Upper lobe of left lung (tissue), 4 donors: ENCODE data around the gene ATG3.
"Not testable (repeated sequence)": the region's sequence is repeated elsewhere in the genome, so short reads cannot be mapped to it uniquely, and the experiment has no call there.

ENCODE experiments used
- POLR2A ChIP-seq, 4 donors: fragments of 450-650 bp; IDR thresholded peaks; one replicate each; pipeline ENCODE4 v1.5.1; 2016 to 2017; ENCODE audit warnings: antibody characterized with exemption in 4 of 4, mild to moderate bottlenecking in 2 of 4
- TF ChIP-seq, protein P1 (sequence below), 6 experiments: fragments of 450-650 bp in 4 of 6; fragments of 200-600 bp in 2 of 6; sonication (generic) in 2 of 6; IDR thresholded peaks; one replicate each; pipeline ENCODE4 v1.5.1; 2016 to 2019; ENCODE audit warnings: antibody characterized with exemption in 6 of 6

DNA sequence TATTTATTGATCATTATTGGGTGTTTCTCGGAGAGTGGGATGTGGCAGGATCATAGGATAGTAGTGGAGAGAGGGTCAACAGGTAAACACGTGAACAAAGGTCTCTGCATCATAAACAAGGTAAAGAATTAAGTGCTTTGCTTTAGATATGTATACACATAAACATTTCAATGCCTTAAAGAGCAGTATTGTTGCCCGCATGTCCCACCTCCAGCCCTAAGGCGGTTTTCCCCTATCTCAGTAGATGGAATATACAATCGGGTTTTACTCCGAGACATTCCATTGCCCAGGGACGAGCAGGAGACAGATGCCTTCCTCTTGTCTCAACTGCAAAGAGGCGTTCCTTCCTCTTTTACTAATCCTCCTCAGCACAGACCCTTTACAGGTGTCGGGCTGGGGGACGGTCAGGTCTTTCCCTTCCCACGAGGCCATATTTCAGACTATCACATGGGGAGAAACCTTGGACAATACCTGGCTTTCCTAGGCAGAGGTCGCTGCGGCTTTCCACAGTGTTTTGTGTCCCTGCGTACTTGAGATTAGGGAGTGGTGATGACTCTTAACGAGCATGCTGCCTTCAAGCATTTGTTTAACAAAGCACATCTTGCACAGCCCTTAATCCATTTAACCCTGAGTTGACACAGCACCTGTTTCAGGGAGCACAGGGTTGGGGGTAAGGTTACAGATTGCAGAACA is 2.6 kb upstream of the ATG3 start:
- TF ChIP-seq, protein P1, sequence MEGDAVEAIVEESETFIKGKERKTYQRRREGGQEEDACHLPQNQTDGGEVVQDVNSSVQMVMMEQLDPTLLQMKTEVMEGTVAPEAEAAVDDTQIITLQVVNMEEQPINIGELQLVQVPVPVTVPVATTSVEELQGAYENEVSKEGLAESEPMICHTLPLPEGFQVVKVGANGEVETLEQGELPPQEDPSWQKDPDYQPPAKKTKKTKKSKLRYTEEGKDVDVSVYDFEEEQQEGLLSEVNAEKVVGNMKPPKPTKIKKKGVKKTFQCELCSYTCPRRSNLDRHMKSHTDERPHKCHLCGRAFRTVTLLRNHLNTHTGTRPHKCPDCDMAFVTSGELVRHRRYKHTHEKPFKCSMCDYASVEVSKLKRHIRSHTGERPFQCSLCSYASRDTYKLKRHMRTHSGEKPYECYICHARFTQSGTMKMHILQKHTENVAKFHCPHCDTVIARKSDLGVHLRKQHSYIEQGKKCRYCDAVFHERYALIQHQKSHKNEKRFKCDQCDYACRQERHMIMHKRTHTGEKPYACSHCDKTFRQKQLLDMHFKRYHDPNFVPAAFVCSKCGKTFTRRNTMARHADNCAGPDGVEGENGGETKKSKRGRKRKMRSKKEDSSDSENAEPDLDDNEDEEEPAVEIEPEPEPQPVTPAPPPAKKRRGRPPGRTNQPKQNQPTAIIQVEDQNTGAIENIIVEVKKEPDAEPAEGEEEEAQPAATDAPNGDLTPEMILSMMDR (IDR thresholded peaks at IDR 0.05): peak in 2 of 6 experiments; percentile 29 to 33
- not testable (repeated sequence) for TF ChIP-seq POLR2A (IDR thresholded peaks at IDR 0.05)
